ENCODE results near the gene KLHL20.
"Not testable (repeated sequence)": the region's sequence is repeated elsewhere in the genome, so short reads cannot be mapped to it uniquely, and the experiment has no call there.

KLHL20 gene

DNA sequence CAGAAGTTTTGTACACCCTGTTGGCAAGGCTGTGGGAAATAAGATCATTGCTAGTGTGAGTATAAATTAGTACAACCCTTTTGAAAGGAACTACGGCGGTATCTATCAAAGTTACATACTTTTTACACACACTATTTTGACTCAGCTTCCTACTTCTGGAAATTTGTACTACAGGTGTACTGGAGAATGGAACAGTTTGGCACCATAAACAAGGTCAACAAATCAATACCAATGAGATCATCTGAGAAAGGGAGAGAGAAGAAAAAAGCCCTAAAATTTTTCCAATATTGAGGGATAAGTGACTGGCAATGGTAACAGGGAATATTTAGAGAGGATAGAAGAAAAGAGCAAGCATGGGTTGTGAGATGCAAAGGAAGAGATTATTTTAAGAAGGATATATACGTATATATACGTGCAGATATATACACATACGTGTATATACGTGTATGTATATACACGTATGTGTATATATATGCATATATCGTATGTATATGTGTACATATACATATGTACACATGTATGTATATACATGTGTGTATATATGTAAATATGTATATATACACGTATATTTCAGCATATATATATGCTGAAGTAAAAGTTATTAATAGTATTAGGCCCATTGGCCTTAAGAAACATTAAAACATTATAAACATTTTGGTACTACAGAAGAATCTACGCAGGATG is 27.6 kb downstream of the KLHL20 start:
- Histone ChIP-seq H3K9me3 (ENCODE audit: control insufficient read depth in 5 of 5, low read length in 5 of 5) (no peaks in the 10 kb centered on the region), H3K4me1 (ENCODE audit: control insufficient read depth in 5 of 5, insufficient read depth in 5 of 5, low read length in 5 of 5) (no peaks in the 10 kb centered on the region), H3K36me3 (ENCODE audit: control insufficient read depth in 5 of 5, insufficient read depth in 5 of 5, low read length in 5 of 5) (peaks cover 0 to 15% (median 7%) of the 10 kb centered on the region in 5 donors), H3K9ac (ENCODE audit: low read length in 5 of 5) (no peak overlapping the region), H3K27me3 (ENCODE audit: control insufficient read depth in 5 of 5, insufficient read depth in 4 of 5, low read length in 5 of 5) (no peaks in the 10 kb centered on the region), H3K27ac (ENCODE audit: low read depth, low read length) (no peak overlapping the region), H3K4me3 (ENCODE audit: low read depth in 1 of 5, low read length in 5 of 5) (no peak overlapping the region)

DNA sequence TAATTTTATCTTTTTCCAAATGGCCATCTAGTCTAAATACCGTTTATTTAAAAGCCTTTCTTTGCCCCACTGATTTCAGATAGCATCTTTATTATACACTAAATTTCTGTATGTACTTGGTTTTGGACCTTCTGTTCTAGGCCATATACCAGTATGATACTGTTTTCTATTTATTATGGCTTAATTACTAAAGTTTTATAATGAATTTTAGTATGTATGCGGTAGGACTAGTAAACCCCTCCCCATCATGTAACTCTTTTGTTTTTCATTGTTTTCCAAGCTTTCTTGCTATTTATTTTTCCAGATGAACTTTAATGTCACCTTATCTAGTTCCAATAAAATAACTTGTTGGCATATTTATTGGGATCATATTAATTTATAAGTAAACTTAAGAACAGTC is 29.9 kb downstream of the KLHL20 start:
- Histone ChIP-seq H3K4me3 (ENCODE audit: low read depth in 1 of 5, low read length in 5 of 5) (no peak overlapping the region), H3K27ac (ENCODE audit: low read depth, low read length) (no peak overlapping the region), H3K9ac (ENCODE audit: low read length in 5 of 5) (no peak overlapping the region), H3K9me3 (ENCODE audit: control insufficient read depth in 5 of 5, low read length in 5 of 5) (no peaks in the 10 kb centered on the region), H3K4me1 (ENCODE audit: control insufficient read depth in 5 of 5, insufficient read depth in 5 of 5, low read length in 5 of 5) (no peaks in the 10 kb centered on the region), H3K36me3 (ENCODE audit: control insufficient read depth in 5 of 5, insufficient read depth in 5 of 5, low read length in 5 of 5) (peaks cover 0 to 11% (median 7%) of the 10 kb centered on the region in 5 donors), H3K27me3 (ENCODE audit: control insufficient read depth in 5 of 5, insufficient read depth in 4 of 5, low read length in 5 of 5) (no peaks in the 10 kb centered on the region)

DNA sequence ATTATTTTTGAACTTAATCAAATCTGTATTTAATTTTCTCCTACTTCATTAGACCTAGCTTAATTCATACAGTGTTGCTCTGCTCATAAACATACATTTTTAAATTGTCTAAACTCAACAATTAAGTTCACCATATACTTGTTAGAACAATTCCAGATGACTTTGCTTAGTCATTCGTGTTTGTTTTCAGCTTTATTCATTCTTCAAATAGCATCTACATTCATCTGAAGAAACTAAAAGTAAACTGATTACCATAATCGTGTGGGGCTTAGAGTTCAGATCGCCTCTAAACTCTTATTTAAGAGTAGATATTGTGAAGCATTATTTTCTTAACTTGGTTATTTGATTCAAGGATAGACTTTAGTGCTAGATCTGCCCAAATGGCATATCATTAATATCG is 34.4 kb downstream of the KLHL20 start:
- Histone ChIP-seq H3K4me3 (ENCODE audit: low read depth in 1 of 5, low read length in 5 of 5) (no peak overlapping the region), H3K27ac (ENCODE audit: low read depth, low read length) (no peak overlapping the region), H3K36me3 (ENCODE audit: control insufficient read depth in 5 of 5, insufficient read depth in 5 of 5, low read length in 5 of 5) (peaks cover 16 to 25% (median 21%) of the 10 kb centered on the region in 5 donors), H3K27me3 (ENCODE audit: control insufficient read depth in 5 of 5, insufficient read depth in 4 of 5, low read length in 5 of 5) (no peaks in the 10 kb centered on the region), H3K4me1 (ENCODE audit: control insufficient read depth in 5 of 5, insufficient read depth in 5 of 5, low read length in 5 of 5) (no peaks in the 10 kb centered on the region), H3K9ac (ENCODE audit: low read length in 5 of 5) (no peak overlapping the region), H3K9me3 (ENCODE audit: control insufficient read depth in 5 of 5, low read length in 5 of 5) (no peaks in the 10 kb centered on the region)

GRCh38 chr1:173753830-173754229 is 39.0 kb downstream of the KLHL20 start:
- Histone ChIP-seq H3K36me3 (ENCODE audit: control insufficient read depth in 5 of 5, insufficient read depth in 5 of 5, low read length in 5 of 5) (peaks cover 43 to 70% (median 58%) of the 10 kb centered on the region in 5 donors), H3K27ac (ENCODE audit: low read depth, low read length) (no peak overlapping the region), H3K4me1 (ENCODE audit: control insufficient read depth in 5 of 5, insufficient read depth in 5 of 5, low read length in 5 of 5) (no peaks in the 10 kb centered on the region)

DNA sequence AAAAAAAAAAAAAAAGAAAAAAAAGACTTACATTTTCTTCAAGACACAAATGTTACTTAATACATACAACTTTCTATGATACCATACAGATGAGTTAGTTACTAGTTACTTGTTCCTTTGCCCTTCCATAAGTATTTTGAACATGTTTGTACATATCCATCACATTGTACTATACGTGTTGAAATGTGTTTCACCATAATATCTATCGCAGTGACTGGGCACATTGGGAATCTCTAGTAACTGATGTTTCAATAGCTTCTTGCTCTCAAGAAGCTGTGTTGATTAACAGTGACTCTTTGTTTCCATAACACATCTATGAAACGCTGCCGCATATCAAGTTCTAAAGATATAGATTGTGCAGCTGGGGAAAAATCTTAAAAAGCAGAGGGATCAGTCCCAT is 42.9 kb downstream of the KLHL20 start:
- no peak overlapping the region for H3K4me3 ChIP-seq (ENCODE audit: low read depth in 1 of 5, low read length in 5 of 5)
- no peak overlapping the region for H3K9ac ChIP-seq (ENCODE audit: low read length in 5 of 5)
- no peak overlapping the region for H3K27ac ChIP-seq (ENCODE audit: low read depth, low read length)
- peaks cover 44 to 69% (median 61%) of the 10 kb centered on the region in 5 donors for H3K36me3 ChIP-seq (ENCODE audit: control insufficient read depth in 5 of 5, insufficient read depth in 5 of 5, low read length in 5 of 5)
- no peaks in the 10 kb centered on the region for H3K27me3 ChIP-seq (ENCODE audit: control insufficient read depth in 5 of 5, insufficient read depth in 4 of 5, low read length in 5 of 5)
- H3K4me1 ChIP-seq (ENCODE audit: control insufficient read depth in 5 of 5, insufficient read depth in 5 of 5, low read length in 5 of 5) = no peaks in the 10 kb centered on the region
- no peaks in the 10 kb centered on the region for H3K9me3 ChIP-seq (ENCODE audit: control insufficient read depth in 5 of 5, low read length in 5 of 5)

More at GRCh38 chr1:173753830-173754229, 39.0 kb downstream of the KLHL20 start:
- H3K4me3 ChIP-seq (ENCODE audit: low read depth in 1 of 5, low read length in 5 of 5) = no peak overlapping the region
- no peak overlapping the region for H3K9ac ChIP-seq (ENCODE audit: low read length in 5 of 5)
- H3K27me3 ChIP-seq (ENCODE audit: control insufficient read depth in 5 of 5, insufficient read depth in 4 of 5, low read length in 5 of 5) = no peaks in the 10 kb centered on the region
- H3K9me3 ChIP-seq (ENCODE audit: control insufficient read depth in 5 of 5, low read length in 5 of 5) = no peaks in the 10 kb centered on the region

DNA sequence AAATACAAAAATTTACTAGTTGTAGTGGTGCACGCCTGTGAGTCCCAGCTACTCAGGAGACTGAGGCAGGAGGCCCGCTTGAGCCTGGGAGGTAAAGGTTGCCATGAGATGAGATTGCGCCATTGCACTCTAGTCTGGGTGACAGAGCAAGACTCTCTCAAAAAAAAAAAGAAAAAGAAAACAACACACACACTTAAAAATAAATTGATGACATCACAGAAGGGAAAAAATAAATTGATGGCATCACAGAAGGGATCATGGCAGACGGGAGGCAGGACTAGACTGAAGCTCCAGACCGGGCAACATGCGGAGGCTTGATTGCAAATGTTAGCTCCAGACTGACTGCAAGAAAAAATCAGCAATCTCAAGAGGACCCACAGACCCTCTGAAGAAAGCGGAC is 43.3 kb downstream of the KLHL20 start:
- no peak overlapping the region for H3K27ac ChIP-seq (ENCODE audit: low read depth, low read length)
- H3K27me3 ChIP-seq (ENCODE audit: control insufficient read depth in 5 of 5, insufficient read depth in 4 of 5, low read length in 5 of 5) = no peaks in the 10 kb centered on the region
- H3K4me3 ChIP-seq (ENCODE audit: low read depth in 1 of 5, low read length in 5 of 5) = no peak overlapping the region
- H3K36me3 ChIP-seq (ENCODE audit: control insufficient read depth in 5 of 5, insufficient read depth in 5 of 5, low read length in 5 of 5) = peaks cover 43 to 64% (median 56%) of the 10 kb centered on the region in 5 donors
- H3K9ac ChIP-seq (ENCODE audit: low read length in 5 of 5) = no peak overlapping the region
- no peaks in the 10 kb centered on the region for H3K9me3 ChIP-seq (ENCODE audit: control insufficient read depth in 5 of 5, low read length in 5 of 5)
- no peaks in the 10 kb centered on the region for H3K4me1 ChIP-seq (ENCODE audit: control insufficient read depth in 5 of 5, insufficient read depth in 5 of 5, low read length in 5 of 5)

GRCh38 chr1:173758980-173759379 is 44.2 kb downstream of the KLHL20 start:
- H3K27me3 ChIP-seq (ENCODE audit: control insufficient read depth in 5 of 5, insufficient read depth in 4 of 5, low read length in 5 of 5) = no peaks in the 10 kb centered on the region
- H3K36me3 ChIP-seq (ENCODE audit: control insufficient read depth in 5 of 5, insufficient read depth in 5 of 5, low read length in 5 of 5) = peaks cover 37 to 56% (median 49%) of the 10 kb centered on the region in 5 donors
- H3K9me3 ChIP-seq (ENCODE audit: control insufficient read depth in 5 of 5, low read length in 5 of 5) = no peaks in the 10 kb centered on the region
- H3K9ac ChIP-seq (ENCODE audit: low read length in 5 of 5) = no peak overlapping the region
- no peak overlapping the region for H3K27ac ChIP-seq (ENCODE audit: low read depth, low read length)
- no peak overlapping the region for H3K4me3 ChIP-seq (ENCODE audit: low read depth in 1 of 5, low read length in 5 of 5)
- H3K4me1 ChIP-seq (ENCODE audit: control insufficient read depth in 5 of 5, insufficient read depth in 5 of 5, low read length in 5 of 5) = no peaks in the 10 kb centered on the region

GRCh38 chr1:173764331-173764730 is 49.5 kb downstream of the KLHL20 start:
- not testable (repeated sequence) for H3K9me3 ChIP-seq (ENCODE audit: control insufficient read depth in 5 of 5, low read length in 5 of 5); H3K4me1 ChIP-seq (ENCODE audit: control insufficient read depth in 5 of 5, insufficient read depth in 5 of 5, low read length in 5 of 5); H3K27ac ChIP-seq (ENCODE audit: low read depth, low read length); H3K27me3 ChIP-seq (ENCODE audit: control insufficient read depth in 5 of 5, insufficient read depth in 4 of 5, low read length in 5 of 5); H3K4me3 ChIP-seq (ENCODE audit: low read depth in 1 of 5, low read length in 5 of 5); H3K9ac ChIP-seq (ENCODE audit: low read length in 5 of 5)
- peaks cover 10 to 30% (median 25%) of the 10 kb centered on the region in 5 donors for H3K36me3 ChIP-seq (ENCODE audit: control insufficient read depth in 5 of 5, insufficient read depth in 5 of 5, low read length in 5 of 5)

- peak overlapping the region in 1 of 5 donors; percentile 12 for H3K9ac ChIP-seq (ENCODE audit: low read length in 5 of 5)
- no peaks in the 10 kb centered on the region for H3K27me3 ChIP-seq (ENCODE audit: control insufficient read depth in 5 of 5, insufficient read depth in 4 of 5, low read length in 5 of 5)
- H3K4me3 ChIP-seq (ENCODE audit: low read depth in 1 of 5, low read length in 5 of 5) = no peak overlapping the region
- peaks cover 8 to 26% (median 20%) of the 10 kb centered on the region in 5 donors for H3K36me3 ChIP-seq (ENCODE audit: control insufficient read depth in 5 of 5, insufficient read depth in 5 of 5, low read length in 5 of 5)
- H3K9me3 ChIP-seq (ENCODE audit: control insufficient read depth in 5 of 5, low read length in 5 of 5) = peaks cover 0 to 4% (median 0%) of the 10 kb centered on the region in 5 donors
- H3K27ac ChIP-seq (ENCODE audit: low read depth, low read length) = no peak overlapping the region
- H3K4me1 ChIP-seq (ENCODE audit: control insufficient read depth in 5 of 5, insufficient read depth in 5 of 5, low read length in 5 of 5) = no peaks in the 10 kb centered on the region
Observed at GRCh38 chr1:173768206-173768605, 53.4 kb downstream of the KLHL20 start.

DNA sequence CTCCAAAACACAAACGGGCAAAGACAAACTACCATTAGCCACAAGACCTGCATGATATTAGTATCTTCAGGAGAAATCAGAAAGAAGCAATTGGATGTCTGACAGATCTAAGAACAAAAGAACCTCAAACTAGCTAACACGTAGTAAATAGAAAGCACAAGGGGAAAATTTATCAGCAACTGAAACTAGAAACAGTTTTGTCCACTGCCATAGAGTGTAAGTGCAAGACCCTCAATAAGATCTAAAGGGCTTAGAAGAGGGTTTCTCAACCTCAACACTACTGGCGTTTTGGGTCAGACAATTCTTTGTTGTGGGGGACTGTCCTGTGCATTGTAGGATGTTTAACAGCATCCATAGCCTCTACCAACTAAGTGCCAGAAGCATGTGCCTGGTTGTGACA is 54.0 kb downstream of the KLHL20 start:
- peaks cover 0 to 4% (median 0%) of the 10 kb centered on the region in 5 donors for H3K9me3 ChIP-seq (ENCODE audit: control insufficient read depth in 5 of 5, low read length in 5 of 5)
- H3K4me1 ChIP-seq (ENCODE audit: control insufficient read depth in 5 of 5, insufficient read depth in 5 of 5, low read length in 5 of 5) = peaks cover 0 to under 1% (median 0%) of the 10 kb centered on the region in 5 donors
- H3K27me3 ChIP-seq (ENCODE audit: control insufficient read depth in 5 of 5, insufficient read depth in 4 of 5, low read length in 5 of 5) = no peaks in the 10 kb centered on the region
- no peak overlapping the region for H3K27ac ChIP-seq (ENCODE audit: low read depth, low read length)
- H3K4me3 ChIP-seq (ENCODE audit: low read depth in 1 of 5, low read length in 5 of 5) = no peak overlapping the region
- no peak overlapping the region for H3K9ac ChIP-seq (ENCODE audit: low read length in 5 of 5)
- peaks cover 8 to 26% (median 20%) of the 10 kb centered on the region in 5 donors for H3K36me3 ChIP-seq (ENCODE audit: control insufficient read depth in 5 of 5, insufficient read depth in 5 of 5, low read length in 5 of 5)

Measured in subcutaneous abdominal adipose tissue (tissue), 5 donors.